Trophoblast cell (in vitro differentiated cells and primary cell): ENCODE data around the gene SETX.

ENCODE experiments used
- DNase-seq, 2 donors: peaks; one replicate each; pipeline ENCODE4 v3.0.0-alpha.2; 2016
- H2AFZ ChIP-seq: 2 replicates; pipeline ENCODE4 v1.6.1; 2013; ENCODE audit warnings: low read length, moderate library complexity, mild to moderate bottlenecking; ENCODE audit not compliant: insufficient read depth, poor library complexity
- H2AK5ac ChIP-seq: 2 replicates; pipeline ENCODE4 v1.6.1; 2013; ENCODE audit warnings: mild to moderate bottlenecking, low read length
- H2BK120ac ChIP-seq: 2 replicates; pipeline ENCODE4 v1.6.1; 2013; ENCODE audit warnings: low read length, mild to moderate bottlenecking, moderate library complexity; ENCODE audit not compliant: insufficient read depth, poor library complexity
- H2BK12ac ChIP-seq: 2 replicates; pipeline ENCODE4 v1.6.1; 2013; ENCODE audit warnings: mild to moderate bottlenecking, low read length, moderate library complexity
- H2BK5ac ChIP-seq: 2 replicates; pipeline ENCODE4 v1.6.1; 2013; ENCODE audit warnings: low read length, low read depth, moderate library complexity, mild to moderate bottlenecking; ENCODE audit not compliant: poor library complexity
- H3K14ac ChIP-seq: 2 replicates; pipeline ENCODE4 v1.6.1; 2013; ENCODE audit warnings: mild to moderate bottlenecking, low read length
- H3K18ac ChIP-seq: 2 replicates; pipeline ENCODE4 v1.6.1; 2013; ENCODE audit warnings: mild to moderate bottlenecking, low read length
- H3K23ac ChIP-seq: 2 replicates; pipeline ENCODE4 v1.6.1; 2013; ENCODE audit warnings: low read length
- H3K27ac ChIP-seq: 2 replicates; pipeline ENCODE4 v1.5.1; 2013; ENCODE audit warnings: low read depth, mild to moderate bottlenecking, inconsistent platforms, low read length, moderate library complexity
- H3K27me3 ChIP-seq: 2 replicates; pipeline ENCODE4 v1.6.1; 2013; ENCODE audit warnings: inconsistent platforms, mild to moderate bottlenecking, low read length, moderate library complexity; ENCODE audit not compliant: insufficient read depth
- H3K36me3 ChIP-seq, 2 experiments: 1 replicate in 1 of 2; 2 replicates in 1 of 2; pipeline ENCODE4 v1.6.1; 2013; ENCODE audit warnings: low read length in 2 of 2, mild to moderate bottlenecking in 2 of 2, moderate library complexity in 1 of 2; ENCODE audit not compliant: insufficient read depth in 2 of 2, control insufficient read depth in 1 of 2
- H3K4ac ChIP-seq: 2 replicates; pipeline ENCODE4 v1.6.1; 2013; ENCODE audit warnings: low read depth, mild to moderate bottlenecking, low read length, moderate library complexity
- H3K4me1 ChIP-seq, 2 experiments: 1 replicate in 1 of 2; 2 replicates in 1 of 2; pipeline ENCODE4 v1.6.1; 2013; ENCODE audit warnings: low read length in 2 of 2, mild to moderate bottlenecking in 2 of 2, moderate library complexity in 1 of 2; ENCODE audit not compliant: insufficient read depth in 2 of 2, control insufficient read depth in 1 of 2
- H3K4me2 ChIP-seq: 2 replicates; pipeline ENCODE4 v1.6.1; 2013; ENCODE audit warnings: inconsistent platforms, mild to moderate bottlenecking, low read length, moderate library complexity
- H3K4me3 ChIP-seq: 2 replicates; pipeline ENCODE4 v1.5.1; 2013; ENCODE audit warnings: mild to moderate bottlenecking, low read depth, low read length, inconsistent platforms
- H3K79me1 ChIP-seq: one replicate; pipeline ENCODE4 v1.6.1; 2013; ENCODE audit warnings: low read length
- H3K79me2 ChIP-seq: 2 replicates; pipeline ENCODE4 v1.6.1; 2013; ENCODE audit warnings: low read length, mild to moderate bottlenecking; ENCODE audit not compliant: control insufficient read depth, insufficient read depth, poor library complexity
- H3K9ac ChIP-seq: 2 replicates; pipeline ENCODE4 v1.6.1; 2013; ENCODE audit warnings: mild to moderate bottlenecking, low read length
- H3K9me3 ChIP-seq: 2 replicates; pipeline ENCODE4 v1.6.1; 2013; ENCODE audit warnings: low read depth, mild to moderate bottlenecking, control low read depth, inconsistent platforms, low read length; ENCODE audit not compliant: insufficient read depth
- H4K12ac ChIP-seq: 2 replicates; pipeline ENCODE4 v1.6.1; 2013; ENCODE audit warnings: low read depth, mild to moderate bottlenecking, low read length, moderate library complexity
- H4K8ac ChIP-seq: 2 replicates; pipeline ENCODE4 v1.6.1; 2013; ENCODE audit warnings: low read depth, mild to moderate bottlenecking, low read length, moderate library complexity
- H4K91ac ChIP-seq: one replicate; pipeline ENCODE4 v1.6.1; 2013; ENCODE audit warnings: low read depth, mild to moderate bottlenecking, low read length, moderate library complexity
- WGBS: extraction: QIAGEN DNeasy Blood & Tissue Kit; methylation state at CpG from one replicate; pipeline ENCODE4 v1.1.7; 2013; ENCODE audit warnings: missing lambda C conversion rate; ENCODE audit not compliant: insufficient read length, insufficient coverage; ENCODE audit errors: extremely low coverage; 5-methylcytosine and 5-hydroxymethylcytosine counted together

Gene SETX

GRCh38 chr9:132233138-132233537 lies 121.6 kb downstream of the SETX start:
- H4K8ac ChIP-seq: no peak overlapping the region
- no peak overlapping the region for H2BK5ac ChIP-seq
- H2BK120ac ChIP-seq: no peak overlapping the region
- H3K4ac ChIP-seq: no peak overlapping the region
- no peak overlapping the region for H2BK12ac ChIP-seq
- H2AFZ ChIP-seq: no peak overlapping the region
- no peak overlapping the region for H3K23ac ChIP-seq
- no peak for DNase-seq
- no peak overlapping the region for H3K4me2 ChIP-seq
- no peak overlapping the region for H3K4me3 ChIP-seq
- no peak overlapping the region for H3K9ac ChIP-seq
- WGBS: no CpG with 5 or more reads among the region's 3 CpGs
- no peak overlapping the region for H4K91ac ChIP-seq
- no peak overlapping the region for H4K12ac ChIP-seq
- no peak overlapping the region for H3K14ac ChIP-seq
- H3K79me1 ChIP-seq: no peaks in the 10 kb centered on the region
- no peaks in the 10 kb centered on the region for H3K36me3 ChIP-seq
- no peaks in the 10 kb centered on the region for H3K79me2 ChIP-seq
- H3K27ac ChIP-seq: no peak overlapping the region
- no peaks in the 10 kb centered on the region for H3K4me1 ChIP-seq
- no peak overlapping the region for H2AK5ac ChIP-seq
- H3K27me3 ChIP-seq: no peaks in the 10 kb centered on the region
- no peaks in the 10 kb centered on the region for H3K9me3 ChIP-seq
- no peak overlapping the region for H3K18ac ChIP-seq

GRCh38 chr9:132232522-132232921 lies 122.3 kb downstream of the SETX start:
- Histone ChIP-seq H3K9me3 (no peaks in the 10 kb centered on the region), H3K4me1 (no peaks in the 10 kb centered on the region), H3K9ac (no peak overlapping the region), H3K79me2 (no peaks in the 10 kb centered on the region), H2AK5ac (no peak overlapping the region), H3K4me3 (no peak overlapping the region), H4K8ac (no peak overlapping the region), H3K4me2 (no peak overlapping the region), H3K36me3 (no peaks in the 10 kb centered on the region), H3K18ac (no peak overlapping the region), H2BK12ac (no peak overlapping the region), H2AFZ (no peak overlapping the region), H3K27me3 (no peaks in the 10 kb centered on the region), H3K14ac (no peak overlapping the region), H3K4ac (no peak overlapping the region), H4K91ac (no peak overlapping the region), H4K12ac (no peak overlapping the region), H2BK5ac (no peak overlapping the region), H3K23ac (no peak overlapping the region), H2BK120ac (no peak overlapping the region), H3K27ac (no peak overlapping the region), H3K79me1 (no peaks in the 10 kb centered on the region)
- DNase-seq: no peak
- no CpG with 5 or more reads among the region's 3 CpGs for WGBS

DNA sequence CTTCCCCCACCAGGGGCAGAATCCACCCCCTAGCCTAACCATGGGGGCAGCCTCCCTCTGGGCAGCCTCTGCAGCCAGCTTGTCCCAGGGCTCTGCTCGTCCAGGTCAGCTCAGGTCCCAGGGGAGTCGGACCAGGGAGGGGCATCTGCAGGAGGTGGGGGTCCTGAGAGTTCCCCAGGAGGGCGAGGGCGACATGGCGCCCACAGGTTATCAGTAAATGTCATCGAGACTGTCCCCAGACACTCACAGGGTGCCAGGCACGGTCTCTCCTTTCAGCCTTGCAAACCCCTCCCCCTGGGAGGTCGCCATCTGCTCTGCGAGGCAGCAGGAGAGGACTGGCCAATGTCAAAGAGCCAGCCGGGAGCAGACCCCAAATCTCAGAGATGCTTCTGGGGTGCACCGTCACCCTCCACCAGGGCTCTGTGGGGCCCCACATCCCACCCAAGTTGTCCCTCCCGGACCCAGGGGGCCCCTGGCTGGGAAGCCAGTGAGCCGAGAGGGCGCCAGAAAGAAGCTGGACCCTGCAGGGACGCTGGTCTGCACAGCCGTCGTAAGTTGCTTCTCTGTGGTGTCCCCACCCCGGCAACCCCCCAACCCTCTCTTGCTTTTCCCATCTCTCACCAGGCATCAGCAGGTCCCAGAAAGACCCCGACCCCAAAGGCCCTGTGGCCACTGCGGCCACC lies 123.6 kb downstream of the SETX start:
- no CpG with 5 or more reads among the region's 20 CpGs for WGBS
- H3K4me3 ChIP-seq: no peak overlapping the region
- H3K27ac ChIP-seq: no peak overlapping the region

DNA sequence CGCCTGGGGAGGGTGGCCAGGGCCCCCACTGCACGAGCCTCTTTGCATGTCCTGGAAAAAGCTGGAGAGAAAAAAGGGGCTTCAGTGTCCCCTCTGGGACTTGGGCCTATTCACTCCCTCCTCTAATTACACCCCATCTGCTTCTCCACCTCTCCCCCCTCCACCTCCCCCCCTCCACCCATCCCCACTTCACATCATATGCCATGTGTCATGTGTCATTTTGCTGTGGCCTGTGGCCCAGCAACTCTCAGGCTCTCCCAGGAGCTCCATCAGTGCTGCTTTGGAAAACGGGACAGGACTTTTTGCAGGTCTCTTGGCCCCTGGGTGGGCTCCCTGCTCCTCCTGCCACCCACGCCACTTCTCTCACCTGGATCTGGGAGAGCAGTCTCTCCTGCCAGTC lies 124.2 kb downstream of the SETX start:
- H3K9me3 ChIP-seq: no peaks in the 10 kb centered on the region
- no peak overlapping the region for H4K12ac ChIP-seq
- H3K27me3 ChIP-seq: no peaks in the 10 kb centered on the region
- H3K79me1 ChIP-seq: no peaks in the 10 kb centered on the region
- no peak overlapping the region for H3K27ac ChIP-seq
- H3K79me2 ChIP-seq: no peaks in the 10 kb centered on the region
- no peak overlapping the region for H2AFZ ChIP-seq
- H2BK5ac ChIP-seq: no peak overlapping the region
- H3K4me3 ChIP-seq: no peak overlapping the region
- no peak overlapping the region for H4K91ac ChIP-seq
- DNase-seq: no peak
- H2BK120ac ChIP-seq: no peak overlapping the region
- no CpG with 5 or more reads among the region's 4 CpGs for WGBS
- H3K9ac ChIP-seq: no peak overlapping the region
- H2AK5ac ChIP-seq: no peak overlapping the region
- H3K14ac ChIP-seq: no peak overlapping the region
- H3K4me2 ChIP-seq: no peak overlapping the region
- H2BK12ac ChIP-seq: no peak overlapping the region
- H3K23ac ChIP-seq: no peak overlapping the region
- no peaks in the 10 kb centered on the region for H3K4me1 ChIP-seq
- H4K8ac ChIP-seq: no peak overlapping the region
- H3K4ac ChIP-seq: no peak overlapping the region
- no peak overlapping the region for H3K18ac ChIP-seq
- no peaks in the 10 kb centered on the region for H3K36me3 ChIP-seq

More for the DNA sequence above, 123.6 kb downstream of the SETX start:
- Histone ChIP-seq H2AFZ (no peak overlapping the region), H4K12ac (no peak overlapping the region), H3K23ac (no peak overlapping the region), H3K36me3 (no peaks in the 10 kb centered on the region), H2BK5ac (no peak overlapping the region), H3K4me2 (no peak overlapping the region), H3K79me1 (no peaks in the 10 kb centered on the region), H4K91ac (no peak overlapping the region), H3K14ac (no peak overlapping the region), H3K79me2 (no peaks in the 10 kb centered on the region), H3K18ac (no peak overlapping the region), H2BK12ac (no peak overlapping the region), H3K27me3 (no peaks in the 10 kb centered on the region), H2BK120ac (no peak overlapping the region), H3K4me1 (no peaks in the 10 kb centered on the region), H3K4ac (no peak overlapping the region), H3K9ac (no peak overlapping the region), H2AK5ac (no peak overlapping the region), H3K9me3 (no peaks in the 10 kb centered on the region), H4K8ac (no peak overlapping the region)
- no peak for DNase-seq
